PC-3 (cell line): Measurements from ENCODE around the gene HMHB1. TPM values are rescaled to one million over a fixed set of nuclear protein-coding genes. Genes with fewer than 3 reads are reported as not detected.

Source experiments
- ATAC-seq: fragments of 200-7000 bp; cut with Tn5 transposase; 2 replicates; pipeline ENCODE4 v1.9.1; 2020; ENCODE audit warnings: mild to moderate bottlenecking, moderate library complexity
- BruUV-seq: library from RNA; stranded (reverse); fragments of 400-500 nt; replicated peaks from 2 replicates; lab custom pipeline; 2021; lab: Mats Ljungman, UMichigan
- CTCF ChIA-PET: fragments of 300-600 bp; sonication (Branson Sonifier 250); formaldehyde crosslinking; loops from one replicate; lab custom pipeline; 2022; ENCODE audit warnings: antibody characterized with exemption; lab: Charles Lee
- POLR2A ChIA-PET: fragments of 300-600 bp; sonication (Branson Sonifier 250); formaldehyde crosslinking; loops from one replicate; lab custom pipeline; 2022; ENCODE audit warnings: antibody characterized with exemption; ENCODE audit not compliant: unreplicated experiment; lab: Charles Lee
- DNase-seq: peaks from one replicate; pipeline ENCODE4 v3.0.0-alpha.2; 2015
- H2AFZ ChIP-seq: fragments of 300-600 bp; sonication (generic); 2 replicates; pipeline ENCODE4 v1.6.0; 2016; ENCODE audit warnings: antibody characterized with exemption, low read length
- H3F3A ChIP-seq: fragments of 300-600 bp; sonication (generic); one replicate; pipeline ENCODE4 v1.6.0; 2017; ENCODE audit warnings: antibody characterized with exemption, low read length, control low read depth, mild to moderate bottlenecking; ENCODE audit not compliant: unreplicated experiment
- H3K27ac ChIP-seq: fragments of 300-600 bp; sonication (generic); 2 replicates; pipeline ENCODE4 v1.5.1; 2016; ENCODE audit warnings: mild to moderate bottlenecking, low read length
- H3K27me3 ChIP-seq: fragments of 300-600 bp; sonication (generic); 2 replicates; pipeline ENCODE4 v1.6.1; 2016; ENCODE audit warnings: low read length, mixed read lengths
- H3K36me3 ChIP-seq: fragments of 300-600 bp; sonication (generic); 2 replicates; pipeline ENCODE4 v1.6.1; 2016; ENCODE audit warnings: low read depth, mixed run types, low read length, mixed read lengths
- H3K4me1 ChIP-seq: fragments of 300-600 bp; sonication (generic); 2 replicates; pipeline ENCODE4 v1.5.1; 2016; ENCODE audit warnings: low read length; ENCODE audit not compliant: insufficient read depth
- H3K4me2 ChIP-seq: fragments of 300-600 bp; sonication (generic); 2 replicates; pipeline ENCODE4 v1.6.0; 2016; ENCODE audit warnings: low read length
- H3K4me3 ChIP-seq: fragments of 300-600 bp; sonication (generic); 2 replicates; pipeline ENCODE4 v1.5.1; 2016; ENCODE audit warnings: mild to moderate bottlenecking, low read length, mixed read lengths
- H3K79me2 ChIP-seq: fragments of 300-600 bp; sonication (generic); 2 replicates; pipeline ENCODE4 v1.6.1; 2017; ENCODE audit warnings: low read length, mixed read lengths
- H3K9ac ChIP-seq: fragments of 300-600 bp; sonication (generic); 2 replicates; pipeline ENCODE4 v1.6.0; 2016; ENCODE audit warnings: mild to moderate bottlenecking, low read length
- H3K9me2 ChIP-seq: fragments of 300-600 bp; sonication (generic); replicated peaks from 2 replicates; pipeline ENCODE4 v1.6.1; 2016; ENCODE audit warnings: mixed run types, low read length, mixed read lengths
- H3K9me3 ChIP-seq: fragments of 300-600 bp; sonication (generic); 2 replicates; pipeline ENCODE4 v1.6.1; 2016; ENCODE audit warnings: low read length, mixed read lengths
- H4K20me1 ChIP-seq: fragments of 300-600 bp; sonication (generic); 2 replicates; pipeline ENCODE4 v1.6.1; 2016; ENCODE audit warnings: low read length, mixed read lengths
- EZH2 ChIP-seq: fragments of 300-600 bp; sonication (generic); IDR thresholded peaks from one replicate; pipeline ENCODE4 v1.6.1; 2017; ENCODE audit warnings: antibody characterized with exemption, mild to moderate bottlenecking, low read length; ENCODE audit not compliant: unreplicated experiment
- EZH2phosphoT487 ChIP-seq: fragments of 300-600 bp; sonication (generic); IDR thresholded peaks from 2 replicates; pipeline ENCODE4 v1.6.1; 2018; ENCODE audit warnings: mild to moderate bottlenecking, antibody characterized with exemption, low read length, borderline replicate concordance
- intact Hi-C: fragments of 100-400 bp; cut with micrococcal nuclease; formaldehyde crosslinking; loops from 2 replicates; pipeline ENCODE4 v1.9.0; 2023
- total RNA-seq: library from RNA; depleted of rRNA; stranded (reverse); fragments of >200 nt; gene quantifications from 2 replicates; pipeline ENCODE4 v1.2.3, GENCODE V29; 2014
- TF ChIP-seq, protein P1 (sequence below): fragments of 300-600 bp; sonication (generic); conservative IDR thresholded peaks from 2 replicates; pipeline ENCODE4 v1.5.1; 2017; ENCODE audit warnings: antibody characterized with exemption, low read depth, mild to moderate bottlenecking, low read length

HMHB1 gene
- total RNA-seq, 1 experiment from 2014 or later = not detected

- no peaks in the 10 kb centered on the region for H3K36me3 ChIP-seq
- no peaks in the 10 kb centered on the region for H3K9me3 ChIP-seq
- H3F3A ChIP-seq = no peaks in the 10 kb centered on the region
- H3K9ac ChIP-seq = no peak overlapping the region
- CTCF ChIA-PET = interaction anchor here (0.6 kb wide), 1 partner anchor 446 kb away, joined by 4 read pairs; no protein-coding TSS in a partner anchor
- DNase-seq (no peak), ATAC-seq (no peak)
- H3K4me3 ChIP-seq = no peak overlapping the region
- no peaks in the 10 kb centered on the region for H3K4me1 ChIP-seq
- H3K27me3 ChIP-seq = no peaks in the 10 kb centered on the region
- POLR2A ChIA-PET = no interaction called here
- no peak overlapping the region for H3K27ac ChIP-seq
- TF ChIP-seq EZH2phosphoT487 = no peak
- BruUV-seq = no TSS peak
- intact Hi-C loops = no loop called here
- H3K79me2 ChIP-seq = no peaks in the 10 kb centered on the region
- H2AFZ ChIP-seq = no peak overlapping the region
- H3K9me2 ChIP-seq = no peaks in the 10 kb centered on the region
- H4K20me1 ChIP-seq = no peaks in the 10 kb centered on the region
- no peak overlapping the region for H3K4me2 ChIP-seq
These were observed 38.2 kb downstream of the HMHB1 start for GRCh38 chr5:143850050-143850683.

DNA sequence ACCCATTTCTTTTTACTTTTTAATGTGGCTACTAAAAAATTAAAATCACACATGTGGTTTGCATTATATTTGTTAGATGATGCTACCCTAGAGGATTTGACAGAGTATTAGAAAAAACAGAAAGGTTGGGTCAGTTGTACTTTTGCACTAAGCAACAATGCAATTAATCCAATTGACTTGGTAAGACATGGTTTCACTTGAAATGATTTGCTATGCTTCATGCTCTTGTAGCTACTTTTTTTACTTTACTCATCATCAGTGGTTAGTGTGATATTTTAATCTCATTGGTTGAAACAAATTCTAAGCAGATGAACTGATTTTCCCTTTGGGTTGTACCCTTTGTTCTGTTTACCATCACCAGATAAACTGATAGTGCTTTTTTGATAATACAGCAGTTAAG is 39.4 kb downstream of the HMHB1 start:
- no peak for DNase-seq
- ATAC-seq = no peak
- Histone ChIP-seq H4K20me1 (no peaks in the 10 kb centered on the region), H3K27me3 (no peaks in the 10 kb centered on the region), H3K79me2 (no peaks in the 10 kb centered on the region), H3K36me3 (no peaks in the 10 kb centered on the region), H3K9me3 (no peaks in the 10 kb centered on the region), H3K9me2 (no peaks in the 10 kb centered on the region), H3K4me2 (no peak overlapping the region), H3K27ac (no peak overlapping the region), H2AFZ (no peak overlapping the region), H3K4me3 (no peak overlapping the region), H3K4me1 (no peaks in the 10 kb centered on the region), H3F3A (no peaks in the 10 kb centered on the region), H3K9ac (no peak overlapping the region)
- TF ChIP-seq EZH2 (no peak), EZH2phosphoT487 (no peak)
- TF ChIP-seq, protein P1, sequence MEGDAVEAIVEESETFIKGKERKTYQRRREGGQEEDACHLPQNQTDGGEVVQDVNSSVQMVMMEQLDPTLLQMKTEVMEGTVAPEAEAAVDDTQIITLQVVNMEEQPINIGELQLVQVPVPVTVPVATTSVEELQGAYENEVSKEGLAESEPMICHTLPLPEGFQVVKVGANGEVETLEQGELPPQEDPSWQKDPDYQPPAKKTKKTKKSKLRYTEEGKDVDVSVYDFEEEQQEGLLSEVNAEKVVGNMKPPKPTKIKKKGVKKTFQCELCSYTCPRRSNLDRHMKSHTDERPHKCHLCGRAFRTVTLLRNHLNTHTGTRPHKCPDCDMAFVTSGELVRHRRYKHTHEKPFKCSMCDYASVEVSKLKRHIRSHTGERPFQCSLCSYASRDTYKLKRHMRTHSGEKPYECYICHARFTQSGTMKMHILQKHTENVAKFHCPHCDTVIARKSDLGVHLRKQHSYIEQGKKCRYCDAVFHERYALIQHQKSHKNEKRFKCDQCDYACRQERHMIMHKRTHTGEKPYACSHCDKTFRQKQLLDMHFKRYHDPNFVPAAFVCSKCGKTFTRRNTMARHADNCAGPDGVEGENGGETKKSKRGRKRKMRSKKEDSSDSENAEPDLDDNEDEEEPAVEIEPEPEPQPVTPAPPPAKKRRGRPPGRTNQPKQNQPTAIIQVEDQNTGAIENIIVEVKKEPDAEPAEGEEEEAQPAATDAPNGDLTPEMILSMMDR = no peak
- intact Hi-C loops = no loop called here
- CTCF ChIA-PET = no interaction called here
- no TSS peak for BruUV-seq
- POLR2A ChIA-PET = no interaction called here

GRCh38 chr5:143860211-143860610 is 48.2 kb downstream of the HMHB1 start:
- ChIA-PET POLR2A (no interaction called here), CTCF (no interaction called here)
- Histone ChIP-seq H2AFZ (no peak overlapping the region), H3K27ac (no peak overlapping the region), H3K9me2 (no peaks in the 10 kb centered on the region), H3K4me3 (no peak overlapping the region), H3K9ac (no peak overlapping the region), H4K20me1 (no peaks in the 10 kb centered on the region), H3F3A (no peaks in the 10 kb centered on the region), H3K4me1 (no peaks in the 10 kb centered on the region), H3K9me3 (no peaks in the 10 kb centered on the region), H3K27me3 (no peaks in the 10 kb centered on the region), H3K79me2 (no peaks in the 10 kb centered on the region), H3K36me3 (no peaks in the 10 kb centered on the region), H3K4me2 (no peak overlapping the region)
- no TSS peak for BruUV-seq
- no peak for DNase-seq
- peak; percentile 27; the same call in 1 of the 2 replicates for ATAC-seq
- intact Hi-C loops = no loop called here
- TF ChIP-seq, protein P1 = no peak; the same call in 1 of the 2 replicates
- TF ChIP-seq EZH2phosphoT487 = no peak
- no peak for TF ChIP-seq EZH2
